Nephron progenitor cell (in vitro differentiated cells): ENCODE data around the gene PF4V1.

Source experiments
- DNase-seq: peaks from one replicate; pipeline ENCODE4 v3.0.0; 2021
- H3K27ac Mint-ChIP-seq: 2 replicates; pipeline ENCODE4 v1.8.0; 2021; ENCODE audit warnings: mild to moderate bottlenecking, moderate library complexity, mixed read lengths
- H3K27me3 Mint-ChIP-seq: 2 replicates; pipeline ENCODE4 v1.8.0; 2021; ENCODE audit warnings: mild to moderate bottlenecking, low read depth, mixed read lengths; ENCODE audit not compliant: poor library complexity
- H3K36me3 Mint-ChIP-seq: 2 replicates; pipeline ENCODE4 v1.8.0; 2021; ENCODE audit warnings: low read depth, mixed read lengths
- H3K4me1 Mint-ChIP-seq: 2 replicates; pipeline ENCODE4 v1.8.0; 2021; ENCODE audit warnings: mixed read lengths
- H3K4me3 Mint-ChIP-seq: 2 replicates; pipeline ENCODE4 v1.8.0; 2021; ENCODE audit warnings: mild to moderate bottlenecking, moderate library complexity, mixed read lengths
- H3K9me3 Mint-ChIP-seq: 2 replicates; pipeline ENCODE4 v1.8.0; 2021; ENCODE audit warnings: mild to moderate bottlenecking, moderate library complexity, mixed read lengths
- CTCF ChIP-seq: fragments of 200-600 bp; sonication (generic); IDR thresholded peaks from 2 replicates; pipeline ENCODE4 v1.5.0; 2021; ENCODE audit warnings: antibody characterized with exemption

PF4V1 gene

GRCh38 chr4:73872316-73873108, 19.4 kb downstream of the PF4V1 start:
- Mint-ChIP-seq H3K4me3 (no peak overlapping the region), H3K9me3 (no peaks in the 10 kb centered on the region), H3K4me1 (peaks cover 9% of the 10 kb centered on the region), H3K27me3 (peaks cover 50% of the 10 kb centered on the region), H3K27ac (peak overlapping the region; percentile 1), H3K36me3 (no peaks in the 10 kb centered on the region)
- no peak for DNase-seq
- no peak for TF ChIP-seq CTCF

GRCh38 chr4:73874386-73874785, 21.3 kb downstream of the PF4V1 start:
- no peaks in the 10 kb centered on the region for H3K4me1 Mint-ChIP-seq
- no peak overlapping the region for H3K27ac Mint-ChIP-seq

GRCh38 chr4:73875401-73875800, 22.3 kb downstream of the PF4V1 start:
- H3K27ac Mint-ChIP-seq: no peak overlapping the region
- no peaks in the 10 kb centered on the region for H3K36me3 Mint-ChIP-seq
- H3K4me1 Mint-ChIP-seq: no peaks in the 10 kb centered on the region
- TF ChIP-seq CTCF: no peak
- DNase-seq: no peak
- peaks cover 28% of the 10 kb centered on the region for H3K27me3 Mint-ChIP-seq
- H3K9me3 Mint-ChIP-seq: no peaks in the 10 kb centered on the region
- H3K4me3 Mint-ChIP-seq: no peak overlapping the region

More at GRCh38 chr4:73874386-73874785, 21.3 kb downstream of the PF4V1 start:
- TF ChIP-seq CTCF: no peak
- Mint-ChIP-seq H3K9me3 (no peaks in the 10 kb centered on the region), H3K27me3 (peaks cover 34% of the 10 kb centered on the region), H3K4me3 (no peak overlapping the region), H3K36me3 (no peaks in the 10 kb centered on the region)
- no peak for DNase-seq

GRCh38 chr4:73883306-73883705, 30.2 kb downstream of the PF4V1 start:
- H3K27ac Mint-ChIP-seq: no peak overlapping the region
- peaks cover 11% of the 10 kb centered on the region for H3K27me3 Mint-ChIP-seq
- H3K4me1 Mint-ChIP-seq: no peaks in the 10 kb centered on the region
- no peaks in the 10 kb centered on the region for H3K9me3 Mint-ChIP-seq
- TF ChIP-seq CTCF: no peak
- no peaks in the 10 kb centered on the region for H3K36me3 Mint-ChIP-seq
- no peak for DNase-seq
- no peak overlapping the region for H3K4me3 Mint-ChIP-seq

- H3K36me3 Mint-ChIP-seq: no peaks in the 10 kb centered on the region
- no peaks in the 10 kb centered on the region for H3K9me3 Mint-ChIP-seq
- no peak overlapping the region for H3K27ac Mint-ChIP-seq
- no peak overlapping the region for H3K4me3 Mint-ChIP-seq
- peaks cover 5% of the 10 kb centered on the region for H3K27me3 Mint-ChIP-seq
- TF ChIP-seq CTCF: no peak
- H3K4me1 Mint-ChIP-seq: no peaks in the 10 kb centered on the region
- DNase-seq: no peak
Observed at GRCh38 chr4:73885574-73886267, 32.6 kb downstream of the PF4V1 start.
